Transverse colon (tissue), 3 donors: ENCODE results near the gene ACOT6.

Experiments
- CTCF ChIP-seq, 5 experiments: fragments of 200-600 bp in 3 of 5; fragments of 450-650 bp in 2 of 5; sonication (generic) in 3 of 5; IDR thresholded peaks; 1 replicate in 2 of 5; 2 replicates in 3 of 5; pipeline ENCODE4 v1.5.1; 2016 to 2017; ENCODE audit warnings: antibody characterized with exemption in 5 of 5, inconsistent platforms in 3 of 5, mild to moderate bottlenecking in 2 of 5, moderate library complexity in 1 of 5
- POLR2A ChIP-seq: fragments of 450-650 bp; IDR thresholded peaks from one replicate; pipeline ENCODE4 v1.6.1; 2016; ENCODE audit warnings: antibody characterized with exemption, mild to moderate bottlenecking, moderate library complexity

- no peak for TF ChIP-seq CTCF (IDR thresholded peaks at IDR 0.05)
- no peak for TF ChIP-seq POLR2A
These were observed 1.6 kb upstream of the ACOT6 start for GRCh38 chr14:73610687-73611086.
